ENCODE measurements around the gene GPBP1L1.
"Not testable (repeated sequence)": the region's sequence is repeated elsewhere in the genome, so short reads cannot be mapped to it uniquely, and the experiment has no call there.

GPBP1L1 gene

GRCh38 chr1:45629035-45629434, 57.3 kb downstream of the GPBP1L1 start:
- no peak for DNase-seq

- no peak for DNase-seq
Observed at GRCh38 chr1:45623972-45624371, 62.4 kb downstream of the GPBP1L1 start, which contains the start of gene CCDC17. TSS of gene CCDC17 (minus strand) at chr1:45624054. CDS start at chr1:45623909, 145 bp downstream.

GRCh38 chr1:45622524-45623394, 63.6 kb downstream of the GPBP1L1 start:
- DNase-seq, result no peak

- no peak for DNase-seq
Observed at GRCh38 chr1:45621895-45622523, 64.3 kb downstream of the GPBP1L1 start.

GRCh38 chr1:45621501-45621836, 64.9 kb downstream of the GPBP1L1 start:
- DNase-seq, result no peak

- DNase-seq, result no peak
Observed at GRCh38 chr1:45620588-45621500, 65.5 kb downstream of the GPBP1L1 start.

- no peak for DNase-seq
Observed at GRCh38 chr1:45619149-45619921, 67.0 kb downstream of the GPBP1L1 start.

GRCh38 chr1:45617618-45618017, 68.7 kb downstream of the GPBP1L1 start:
- DNase-seq, result no peak

GRCh38 chr1:45615885-45616284, 70.4 kb downstream of the GPBP1L1 start:
- no peak for DNase-seq

GRCh38 chr1:45612941-45613579, 73.3 kb downstream of the GPBP1L1 start:
- no peak for DNase-seq

- DNase-seq, result no peak
Observed at GRCh38 chr1:45610589-45611226, 75.6 kb downstream of the GPBP1L1 start.

GRCh38 chr1:45608175-45609156, 77.9 kb downstream of the GPBP1L1 start:
- no peak for DNase-seq

GRCh38 chr1:45607404-45608074, 78.8 kb downstream of the GPBP1L1 start:
- peak in 1 of 2 experiments; percentile 13 for DNase-seq

GRCh38 chr1:45604239-45604638, 82.1 kb downstream of the GPBP1L1 start:
- no peak for DNase-seq

- DNase-seq, result not testable (repeated sequence)
Observed at GRCh38 chr1:45596765-45597164, 89.6 kb downstream of the GPBP1L1 start.

GRCh38 chr1:45594412-45594811, 91.9 kb downstream of the GPBP1L1 start:
- no peak for DNase-seq

GRCh38 chr1:45589861-45590260, 96.5 kb downstream of the GPBP1L1 start:
- no peak for DNase-seq

- peak in 1 of 2 experiments; percentile 12 for DNase-seq
Observed at GRCh38 chr1:45586769-45587168, 99.6 kb downstream of the GPBP1L1 start.

GRCh38 chr1:45585496-45586075, 100.7 kb downstream of the GPBP1L1 start:
- peak in 1 of 2 experiments; percentile 24 for DNase-seq
